Activated T-cell treated with anti-CD3 and anti-CD28 coated beads, Interleukin-2, amount 50 U/mL, for 4 hours (primary cell): ENCODE measurements around the gene ACD. TPM values are rescaled to one million over a fixed set of nuclear protein-coding genes. Genes with fewer than 3 reads are reported as not detected.

ENCODE experiments used
- ATAC-seq, 2 donors: fragments of 200-7000 bp; cut with Tn5 transposase; one replicate each; pipeline ENCODE4 v1.10.0; 2021
- DNase-seq: peaks from one replicate; pipeline ENCODE4 v3.0.0-alpha.2; 2020
- H3K27me3 Mint-ChIP-seq: one replicate; pipeline ENCODE4 v1.8.0; 2021; ENCODE audit warnings: low read depth, mixed read lengths
- H3K36me3 Mint-ChIP-seq: one replicate; pipeline ENCODE4 v1.8.0; 2022; ENCODE audit warnings: mixed read lengths; ENCODE audit not compliant: insufficient read depth
- H3K4me1 Mint-ChIP-seq: one replicate; pipeline ENCODE4 v1.8.0; 2021; ENCODE audit warnings: low read depth, mixed read lengths
- H3K4me3 Mint-ChIP-seq: one replicate; pipeline ENCODE4 v1.8.0; 2021; ENCODE audit warnings: mild to moderate bottlenecking, moderate library complexity, mixed read lengths
- H3K9me3 Mint-ChIP-seq: one replicate; pipeline ENCODE4 v1.8.0; 2021; ENCODE audit warnings: mixed read lengths
- total RNA-seq, 3 donors: library from RNA; stranded (reverse); gene quantifications; one replicate each; pipeline ENCODE4 v1.2.1, GENCODE V29; 2021

The ACD gene
- total RNA-seq, 3 donors from 2014 or later, result 87.5 to 89.7 (median 89.4) TPM

DNA sequence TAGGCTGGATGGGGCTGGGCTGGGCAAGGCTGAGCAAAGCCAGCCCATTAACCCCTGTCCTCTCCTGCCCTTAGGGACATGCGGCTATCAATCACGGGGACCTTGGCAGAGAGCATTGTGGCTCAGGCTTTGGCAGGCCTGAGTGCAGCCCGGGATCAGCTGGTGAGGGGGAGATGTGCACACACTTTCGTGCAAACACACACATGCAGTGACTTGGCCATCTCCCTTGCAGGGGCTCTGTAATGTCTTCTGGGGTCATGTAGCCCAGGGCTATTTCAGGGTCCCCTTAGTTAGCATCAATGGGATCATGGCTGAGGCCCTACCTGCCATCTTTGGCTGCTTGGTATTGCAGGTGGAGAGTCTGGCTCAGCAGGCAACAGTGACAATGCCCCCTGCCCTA lies 8.2 kb downstream of the ACD start:
- no peaks in the 10 kb centered on the region for H3K27me3 Mint-ChIP-seq
- H3K9me3 Mint-ChIP-seq, result no peaks in the 10 kb centered on the region
- peaks cover 10% of the 10 kb centered on the region for H3K4me1 Mint-ChIP-seq
- ATAC-seq, result no peak
- no peak overlapping the region for H3K4me3 Mint-ChIP-seq
- peaks cover 21% of the 10 kb centered on the region for H3K36me3 Mint-ChIP-seq
- DNase-seq, result no peak

GRCh38 chr16:67651039-67651438 lies 9.0 kb downstream of the ACD start:
- ATAC-seq, result no peak
- Mint-ChIP-seq H3K4me3 (no peak overlapping the region), H3K9me3 (no peaks in the 10 kb centered on the region), H3K36me3 (peaks cover 21% of the 10 kb centered on the region), H3K27me3 (no peaks in the 10 kb centered on the region), H3K4me1 (peaks cover 15% of the 10 kb centered on the region)
- DNase-seq, result no peak

DNA sequence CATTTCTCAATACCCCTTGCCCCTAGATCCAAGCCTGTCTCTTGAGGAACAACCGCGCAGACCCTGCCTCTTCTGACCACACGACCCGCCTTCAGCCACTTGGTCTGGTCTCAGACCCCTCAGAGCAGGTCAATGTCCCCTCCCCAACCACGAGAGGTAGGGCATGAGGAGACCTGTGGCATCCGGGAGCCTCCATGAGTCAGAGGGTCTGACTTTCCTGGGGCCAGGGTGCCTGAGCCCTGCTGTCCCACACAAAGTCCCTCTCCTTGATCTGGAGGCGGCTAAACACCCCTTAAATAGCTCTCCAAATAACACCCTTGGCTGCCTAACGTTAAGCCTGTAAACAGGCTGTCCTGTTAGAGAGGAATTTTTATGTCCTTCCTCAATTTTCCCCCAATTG lies 10.0 kb downstream of the ACD start:
- no peak overlapping the region for H3K4me3 Mint-ChIP-seq
- no peak for ATAC-seq
- H3K27me3 Mint-ChIP-seq, result no peaks in the 10 kb centered on the region
- no peaks in the 10 kb centered on the region for H3K9me3 Mint-ChIP-seq
- peaks cover 16% of the 10 kb centered on the region for H3K36me3 Mint-ChIP-seq
- peaks cover 20% of the 10 kb centered on the region for H3K4me1 Mint-ChIP-seq
- no peak for DNase-seq

DNA sequence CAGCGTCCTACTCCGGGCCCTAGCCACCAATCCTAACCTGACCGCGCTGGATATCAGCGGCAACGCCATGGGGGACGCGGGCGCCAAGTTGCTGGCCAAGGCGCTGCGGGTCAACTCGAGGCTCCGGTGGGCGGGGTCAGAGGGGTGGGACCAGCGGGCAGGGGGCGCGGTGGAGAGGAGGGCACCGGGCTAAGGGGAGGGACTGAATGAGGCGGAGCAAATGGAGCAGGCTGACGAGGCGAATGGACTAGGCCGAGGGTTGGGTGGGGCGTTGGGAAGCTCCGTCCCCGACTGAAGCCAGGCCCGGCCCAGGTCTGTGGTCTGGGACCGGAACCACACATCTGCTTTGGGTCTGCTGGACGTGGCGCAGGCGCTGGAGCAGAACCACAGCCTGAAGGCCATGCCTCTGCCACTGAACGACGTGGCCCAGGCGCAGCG lies 10.5 kb downstream of the ACD start:
- ATAC-seq (no peak), DNase-seq (no peak)
- H3K36me3 Mint-ChIP-seq, result peaks cover 16% of the 10 kb centered on the region
- peaks cover 21% of the 10 kb centered on the region for H3K4me1 Mint-ChIP-seq
- no peak overlapping the region for H3K4me3 Mint-ChIP-seq
- H3K27me3 Mint-ChIP-seq, result no peaks in the 10 kb centered on the region
- no peaks in the 10 kb centered on the region for H3K9me3 Mint-ChIP-seq

- DNase-seq (no peak), ATAC-seq (no peak)
- no peaks in the 10 kb centered on the region for H3K9me3 Mint-ChIP-seq
- no peak overlapping the region for H3K4me3 Mint-ChIP-seq
- peaks cover 23% of the 10 kb centered on the region for H3K4me1 Mint-ChIP-seq
- no peaks in the 10 kb centered on the region for H3K27me3 Mint-ChIP-seq
- peaks cover 16% of the 10 kb centered on the region for H3K36me3 Mint-ChIP-seq
Observed at GRCh38 chr16:67648764-67649407, 11.2 kb downstream of the ACD start.

DNA sequence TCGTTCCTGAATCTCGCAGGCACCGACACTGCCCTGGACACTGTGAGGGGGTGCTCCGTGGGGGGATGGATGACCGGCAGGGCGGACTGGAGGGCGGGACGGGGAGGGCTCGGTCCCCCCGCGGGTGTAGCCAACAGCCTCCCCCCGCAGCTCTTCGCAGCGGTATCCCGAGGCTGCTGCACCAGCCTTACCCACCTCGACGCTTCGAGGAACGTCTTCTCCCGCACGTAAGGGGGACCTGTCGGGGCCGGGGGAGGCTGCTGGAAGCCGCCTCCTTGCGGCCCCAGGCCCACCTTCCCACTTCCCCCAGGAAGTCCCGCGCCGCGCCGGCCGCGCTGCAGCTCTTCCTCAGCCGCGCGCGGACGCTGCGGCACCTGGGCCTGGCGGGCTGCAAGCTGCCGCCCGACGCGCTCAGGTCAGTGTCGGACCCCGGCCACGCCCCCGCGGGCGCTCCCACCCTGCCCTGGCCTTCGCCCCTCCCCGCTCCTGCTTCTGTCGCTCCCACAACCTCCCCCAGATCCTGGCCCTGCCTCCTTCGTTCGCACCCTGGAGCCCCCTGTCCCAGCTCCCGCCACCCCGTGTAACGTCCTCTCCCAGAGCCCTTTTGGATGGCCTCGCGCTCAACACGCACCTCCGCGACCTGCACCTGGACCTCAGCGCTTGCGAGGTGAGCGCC lies 11.8 kb downstream of the ACD start:
- H3K4me1 Mint-ChIP-seq, result peaks cover 23% of the 10 kb centered on the region
- no peak overlapping the region for H3K4me3 Mint-ChIP-seq
- peaks cover 16% of the 10 kb centered on the region for H3K36me3 Mint-ChIP-seq
- DNase-seq (no peak), ATAC-seq (no peak)
- H3K27me3 Mint-ChIP-seq, result no peaks in the 10 kb centered on the region
- no peaks in the 10 kb centered on the region for H3K9me3 Mint-ChIP-seq

- Mint-ChIP-seq H3K27me3 (no peaks in the 10 kb centered on the region), H3K4me3 (no peak overlapping the region), H3K9me3 (no peaks in the 10 kb centered on the region), H3K4me1 (peaks cover 23% of the 10 kb centered on the region), H3K36me3 (peaks cover 16% of the 10 kb centered on the region)
- no peak for DNase-seq
- ATAC-seq, result no peak
Observed at GRCh38 chr16:67647681-67648080, 12.4 kb downstream of the ACD start.

DNA sequence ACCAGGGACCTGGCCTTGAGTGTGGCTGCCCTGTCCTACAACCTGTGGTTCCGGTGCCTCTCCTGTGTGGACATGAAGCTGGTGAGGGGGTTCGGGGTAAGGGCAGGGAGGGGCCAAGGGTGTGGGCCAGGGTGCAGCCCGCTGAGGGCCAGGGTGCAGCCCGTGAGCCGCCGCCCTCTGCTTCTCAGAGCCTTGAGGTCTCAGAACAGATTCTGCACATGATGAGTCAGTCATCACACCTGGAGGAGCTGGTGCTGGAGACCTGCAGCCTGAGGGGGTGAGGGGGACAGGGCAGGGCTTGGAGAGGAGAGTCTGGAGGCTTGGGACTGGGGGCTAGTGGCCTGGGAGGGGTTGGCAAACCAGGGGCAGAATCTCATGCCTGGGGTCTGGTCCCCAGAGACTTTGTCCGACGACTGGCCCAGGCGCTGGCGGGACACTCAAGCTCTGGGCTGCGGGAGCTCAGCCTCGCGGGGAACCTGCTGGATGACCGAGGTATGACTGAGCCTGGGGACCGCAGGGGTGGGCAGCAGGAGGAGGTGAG lies 12.9 kb downstream of the ACD start:
- H3K36me3 Mint-ChIP-seq, result peaks cover 16% of the 10 kb centered on the region
- H3K27me3 Mint-ChIP-seq, result no peaks in the 10 kb centered on the region
- no peak overlapping the region for H3K4me3 Mint-ChIP-seq
- peaks cover 23% of the 10 kb centered on the region for H3K4me1 Mint-ChIP-seq
- H3K9me3 Mint-ChIP-seq, result no peaks in the 10 kb centered on the region
- no peak for ATAC-seq
- DNase-seq, result no peak

- Mint-ChIP-seq H3K4me3 (peak overlapping the region; percentile 84), H3K4me1 (peaks cover 21% of the 10 kb centered on the region), H3K36me3 (peaks cover 5% of the 10 kb centered on the region), H3K9me3 (no peaks in the 10 kb centered on the region), H3K27me3 (no peaks in the 10 kb centered on the region)
- ATAC-seq, result peak in 1 of 2 donors; percentile 30
- no peak for DNase-seq
Observed at GRCh38 chr16:67645397-67646121, 14.5 kb downstream of the ACD start.

DNA sequence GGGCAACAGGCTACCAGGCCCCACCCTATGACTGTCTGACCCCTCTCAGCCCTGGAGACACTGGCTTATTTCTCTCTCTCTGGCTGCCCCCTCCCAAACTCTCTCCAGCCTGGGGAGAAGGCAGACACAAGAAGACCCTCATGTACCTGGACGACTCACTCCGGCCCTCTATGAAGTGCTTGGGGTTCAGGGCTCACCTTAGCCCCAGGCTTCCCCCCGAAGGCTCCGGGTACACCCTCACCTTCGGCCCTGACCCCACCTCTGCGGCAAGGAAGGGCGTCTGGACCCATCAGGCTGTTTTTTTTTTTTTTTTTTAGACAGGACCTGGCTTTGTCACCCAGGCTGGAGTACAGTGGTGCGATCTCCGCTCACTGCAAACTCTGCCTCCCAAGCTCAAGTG lies 16.0 kb downstream of the ACD start:
- H3K36me3 Mint-ChIP-seq, result peaks cover under 1% of the 10 kb centered on the region
- H3K4me3 Mint-ChIP-seq, result peak overlapping the region; percentile 75
- no peaks in the 10 kb centered on the region for H3K9me3 Mint-ChIP-seq
- no peak for DNase-seq
- H3K27me3 Mint-ChIP-seq, result no peaks in the 10 kb centered on the region
- peaks cover 17% of the 10 kb centered on the region for H3K4me1 Mint-ChIP-seq
- no peak for ATAC-seq

DNA sequence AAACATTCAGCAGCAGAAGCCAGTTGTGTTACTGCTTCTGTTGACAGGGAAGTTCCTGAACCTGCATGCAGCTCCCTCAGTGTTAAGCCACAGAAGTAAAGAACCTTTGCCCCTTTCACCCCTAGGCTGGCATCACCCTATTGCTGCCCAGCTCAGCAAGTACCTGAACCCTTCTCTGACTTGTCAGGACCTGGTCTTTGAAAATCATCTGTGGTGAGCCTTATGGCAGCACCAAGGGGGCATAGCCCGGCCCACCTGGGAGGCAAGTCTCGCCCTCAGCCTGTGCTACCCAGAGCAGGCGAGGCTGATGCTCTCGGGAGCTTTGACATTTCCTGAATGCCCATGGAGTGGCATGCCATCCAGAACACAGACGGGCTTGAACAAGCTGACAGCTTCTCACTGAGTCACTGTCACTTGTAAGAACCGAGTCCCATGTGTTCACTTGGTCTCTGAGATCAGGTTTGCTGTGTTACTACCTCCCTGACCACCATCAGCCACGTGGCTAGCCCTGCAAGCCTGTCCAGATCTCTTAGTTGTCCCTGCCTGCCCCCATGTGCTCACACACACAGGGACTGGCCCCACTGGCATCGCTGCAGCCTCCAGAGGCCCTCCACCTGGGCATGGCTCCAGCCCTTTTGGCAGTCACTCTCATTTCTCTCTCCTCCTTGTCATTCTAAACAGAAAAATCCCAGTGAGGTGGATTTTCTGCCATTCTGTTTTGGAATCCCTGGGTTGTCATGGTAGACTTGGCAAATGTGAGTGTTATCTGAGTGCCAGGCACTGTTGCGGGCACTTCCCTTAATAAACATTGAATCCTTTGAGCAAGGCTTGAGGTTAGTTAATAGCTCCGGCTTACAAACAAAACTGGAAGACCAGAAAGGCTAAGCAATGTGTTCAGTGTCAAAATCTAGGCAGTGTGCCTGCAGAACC lies 18.0 kb downstream of the ACD start:
- DNase-seq, result no peak
- Mint-ChIP-seq H3K36me3 (peaks cover 6% of the 10 kb centered on the region), H3K4me3 (no peak overlapping the region), H3K9me3 (no peaks in the 10 kb centered on the region), H3K4me1 (peaks cover 17% of the 10 kb centered on the region), H3K27me3 (no peaks in the 10 kb centered on the region)
- ATAC-seq, result no peak

GRCh38 chr16:67637625-67638024 lies 22.4 kb downstream of the ACD start:
- Mint-ChIP-seq H3K4me1 (no peaks in the 10 kb centered on the region), H3K36me3 (peaks cover 14% of the 10 kb centered on the region), H3K9me3 (no peaks in the 10 kb centered on the region), H3K4me3 (no peak overlapping the region), H3K27me3 (no peaks in the 10 kb centered on the region)
- ATAC-seq (no peak), DNase-seq (no peak)

- H3K9me3 Mint-ChIP-seq, result no peaks in the 10 kb centered on the region
- H3K36me3 Mint-ChIP-seq, result peaks cover 16% of the 10 kb centered on the region
- no peak for DNase-seq
- no peak overlapping the region for H3K4me3 Mint-ChIP-seq
- ATAC-seq, result no peak
- H3K27me3 Mint-ChIP-seq, result no peaks in the 10 kb centered on the region
- no peaks in the 10 kb centered on the region for H3K4me1 Mint-ChIP-seq
Observed at GRCh38 chr16:67636713-67637112, 23.3 kb downstream of the ACD start.
